HG03521 (cell line): Measurements from ENCODE around the gene GPR158.
"Not testable (repeated sequence)": the region's sequence is repeated elsewhere in the genome, so short reads cannot be mapped to it uniquely, and the experiment has no call there.

ENCODE experiments used
- ATAC-seq: cut with Tn5 transposase; IDR thresholded peaks from one replicate; pipeline ENCODE4 v1.9.1; 2021; ENCODE audit warnings: mild to moderate bottlenecking, moderate library complexity; ENCODE audit not compliant: unreplicated experiment

GPR158 gene

GRCh38 chr10:25174461-25175230 is at the start of gene GPR158:
TSS of gene GPR158 (plus strand) at chr10:25175001. CDS start at chr10:25175421, 420 bp downstream.
- peak; percentile 79 for ATAC-seq

GRCh38 chr10:25125201-25125611 is 49.6 kb upstream of the GPR158 start:
- no peak for ATAC-seq

GRCh38 chr10:25129592-25129991 is 45.2 kb upstream of the GPR158 start:
- no peak for ATAC-seq

- ATAC-seq: no peak
Measured at GRCh38 chr10:25130906-25131305, 43.9 kb upstream of the GPR158 start.

- no peak for ATAC-seq
Measured at GRCh38 chr10:25142116-25142864, 32.5 kb upstream of the GPR158 start.

- no peak for ATAC-seq
Measured at GRCh38 chr10:25157650-25158049, 17.2 kb upstream of the GPR158 start.

- ATAC-seq: no peak
Measured at GRCh38 chr10:25159591-25159990, 15.2 kb upstream of the GPR158 start.

- ATAC-seq: no peak
Measured at GRCh38 chr10:25162391-25162790, 12.4 kb upstream of the GPR158 start.

GRCh38 chr10:25163464-25163863 is 11.3 kb upstream of the GPR158 start:
- ATAC-seq: not testable (repeated sequence)

- no peak for ATAC-seq
Measured at GRCh38 chr10:25169740-25170139, 5.1 kb upstream of the GPR158 start.

- no peak for ATAC-seq
Measured at GRCh38 chr10:25170627-25171026, 4.2 kb upstream of the GPR158 start.

- ATAC-seq: no peak
Measured at GRCh38 chr10:25175527-25176420, 973 bp downstream of the GPR158 start.

- ATAC-seq: no peak
Measured at GRCh38 chr10:25176421-25176968, 1.7 kb downstream of the GPR158 start.

- no peak for ATAC-seq
Measured at GRCh38 chr10:25177093-25177753, 2.4 kb downstream of the GPR158 start.

- ATAC-seq: no peak
Measured at GRCh38 chr10:25177754-25178135, 2.9 kb downstream of the GPR158 start.

GRCh38 chr10:25178411-25178810 is 3.6 kb downstream of the GPR158 start:
- ATAC-seq: no peak

GRCh38 chr10:25180801-25181200 is 6.0 kb downstream of the GPR158 start:
- ATAC-seq: no peak

GRCh38 chr10:25182636-25183035 is 7.8 kb downstream of the GPR158 start:
- no peak for ATAC-seq

GRCh38 chr10:25191162-25191895 is 16.5 kb downstream of the GPR158 start:
- ATAC-seq: no peak

GRCh38 chr10:25198151-25198550 is 23.4 kb downstream of the GPR158 start:
- ATAC-seq: no peak
